Astrocyte (in vitro differentiated cells and primary cell): Measurements from ENCODE around the gene COG4. TPM values are rescaled to one million over a fixed set of nuclear protein-coding genes. Genes with fewer than 3 reads are reported as not detected.

ENCODE experiments used
- DNase-seq: peaks from one replicate; pipeline ENCODE4 v3.0.0-alpha.2; 2010; ENCODE audit warnings: low read depth
- FAIRE-seq: peaks from 2 replicates; lab custom pipeline; 2011; peaks lifted over from hg19 to GRCh38; lab: Jason Lieb, UNC
- H2AFZ ChIP-seq: 2 replicates; pipeline ENCODE4 v1.6.0; 2012; ENCODE audit warnings: low read depth, low read length, inconsistent platforms
- H3K27ac ChIP-seq: 2 replicates; pipeline ENCODE4 v1.5.1; 2011; ENCODE audit warnings: low read depth, low read length, inconsistent platforms
- H3K27me3 ChIP-seq: 2 replicates; pipeline ENCODE4 v1.6.0; 2011; ENCODE audit warnings: low read length, inconsistent platforms; ENCODE audit not compliant: insufficient read depth
- H3K36me3 ChIP-seq: 2 replicates; pipeline ENCODE4 v1.5.1; 2011; ENCODE audit warnings: low read length, inconsistent platforms; ENCODE audit not compliant: insufficient read depth
- H3K4me1 ChIP-seq: 2 replicates; pipeline ENCODE4 v1.5.1; 2011; ENCODE audit warnings: low read length, inconsistent platforms; ENCODE audit not compliant: insufficient read depth
- H3K4me2 ChIP-seq: 2 replicates; pipeline ENCODE4 v1.6.0; 2012; ENCODE audit warnings: low read length, inconsistent platforms
- H3K4me3 ChIP-seq: 2 replicates; pipeline ENCODE4 v1.5.1; 2011; ENCODE audit warnings: low read depth, mild to moderate bottlenecking, low read length, inconsistent platforms; ENCODE audit not compliant: insufficient read depth
- H3K79me2 ChIP-seq: 2 replicates; pipeline ENCODE4 v1.6.0; 2012; ENCODE audit warnings: mild to moderate bottlenecking, low read length, inconsistent platforms; ENCODE audit not compliant: insufficient read depth
- H3K9ac ChIP-seq: 2 replicates; pipeline ENCODE4 v1.6.0; 2012; ENCODE audit warnings: mild to moderate bottlenecking, low read length, inconsistent platforms
- H3K9me3 ChIP-seq: 2 replicates; pipeline ENCODE4 v1.5.1; 2012; ENCODE audit warnings: low read depth, mild to moderate bottlenecking, low read length, inconsistent platforms; ENCODE audit not compliant: insufficient read depth
- H4K20me1 ChIP-seq: 2 replicates; pipeline ENCODE4 v1.6.0; 2012; ENCODE audit warnings: low read length, inconsistent platforms; ENCODE audit not compliant: insufficient read depth
- H3K27ac Mint-ChIP-seq: one replicate; pipeline ENCODE4 v1.8.0; 2021; ENCODE audit warnings: mild to moderate bottlenecking, mixed read lengths; ENCODE audit not compliant: unreplicated experiment
- H3K27me3 Mint-ChIP-seq: one replicate; pipeline ENCODE4 v1.8.0; 2021; ENCODE audit warnings: low read depth, mixed read lengths; ENCODE audit not compliant: unreplicated experiment
- H3K36me3 Mint-ChIP-seq: one replicate; pipeline ENCODE4 v1.8.0; 2021; ENCODE audit warnings: low read depth, mixed read lengths; ENCODE audit not compliant: unreplicated experiment
- H3K4me1 Mint-ChIP-seq: one replicate; pipeline ENCODE4 v1.8.0; 2021; ENCODE audit warnings: low read depth, mixed read lengths; ENCODE audit not compliant: unreplicated experiment
- H3K4me3 Mint-ChIP-seq: one replicate; pipeline ENCODE4 v1.8.0; 2021; ENCODE audit warnings: mild to moderate bottlenecking, moderate library complexity, mixed read lengths; ENCODE audit not compliant: unreplicated experiment
- H3K9me3 Mint-ChIP-seq: one replicate; pipeline ENCODE4 v1.8.0; 2021; ENCODE audit warnings: mild to moderate bottlenecking, mixed read lengths; ENCODE audit not compliant: unreplicated experiment
- EZH2 ChIP-seq: IDR thresholded peaks from 2 replicates; pipeline ENCODE4 v1.6.1; 2012; ENCODE audit warnings: mild to moderate bottlenecking, low read length, inconsistent platforms; ENCODE audit not compliant: insufficient read depth
- total RNA-seq: library from RNA; stranded (reverse); gene quantifications from 2 replicates; pipeline ENCODE4 v1.2.1, GENCODE V29; 2021
- TF ChIP-seq, protein P1 (sequence below): IDR thresholded peaks from 2 replicates; pipeline ENCODE4 v1.5.1; 2011; ENCODE audit warnings: low read depth, mild to moderate bottlenecking, inconsistent platforms, low read length, moderate library complexity; ENCODE audit not compliant: insufficient read depth

Gene COG4
- total RNA-seq, 1 donor from 2014 or later = 42.6 TPM

DNA sequence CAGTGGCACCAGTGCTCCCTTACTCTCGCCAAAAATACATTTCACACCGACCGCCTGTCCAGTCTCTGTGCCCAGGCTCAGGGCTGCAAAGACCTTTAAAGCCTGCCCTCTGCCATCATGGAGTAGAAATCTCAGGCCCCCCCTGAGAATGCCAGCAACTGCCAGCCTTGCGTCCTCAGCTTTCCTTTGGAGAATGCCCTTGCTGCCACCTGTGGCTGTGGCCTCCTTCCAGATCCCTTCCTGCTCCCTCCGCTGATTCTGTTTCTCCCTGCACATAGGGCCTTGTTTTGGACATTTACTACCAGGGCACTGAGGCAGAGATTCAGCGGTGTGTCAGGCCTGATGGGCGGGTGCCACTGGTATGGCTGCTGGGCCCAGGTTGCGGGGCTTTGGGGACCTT, 55.7 kb downstream of the COG4 start:
- H3K79me2 ChIP-seq = no peaks in the 10 kb centered on the region
- H3K4me1 ChIP-seq = no peaks in the 10 kb centered on the region
- Mint-ChIP-seq H3K4me3 (no peak overlapping the region), H3K27ac (no peak overlapping the region), H3K4me1 (no peaks in the 10 kb centered on the region), H3K27me3 (peaks cover 2% of the 10 kb centered on the region), H3K36me3 (peaks cover 11% of the 10 kb centered on the region), H3K9me3 (no peaks in the 10 kb centered on the region)
- DNase-seq = no peak
- no peak overlapping the region for H3K27ac ChIP-seq
- no peak overlapping the region for H3K4me2 ChIP-seq
- H2AFZ ChIP-seq = no peak overlapping the region
- H3K27me3 ChIP-seq = no peaks in the 10 kb centered on the region
- H3K9ac ChIP-seq = no peak overlapping the region
- TF ChIP-seq, protein P1, sequence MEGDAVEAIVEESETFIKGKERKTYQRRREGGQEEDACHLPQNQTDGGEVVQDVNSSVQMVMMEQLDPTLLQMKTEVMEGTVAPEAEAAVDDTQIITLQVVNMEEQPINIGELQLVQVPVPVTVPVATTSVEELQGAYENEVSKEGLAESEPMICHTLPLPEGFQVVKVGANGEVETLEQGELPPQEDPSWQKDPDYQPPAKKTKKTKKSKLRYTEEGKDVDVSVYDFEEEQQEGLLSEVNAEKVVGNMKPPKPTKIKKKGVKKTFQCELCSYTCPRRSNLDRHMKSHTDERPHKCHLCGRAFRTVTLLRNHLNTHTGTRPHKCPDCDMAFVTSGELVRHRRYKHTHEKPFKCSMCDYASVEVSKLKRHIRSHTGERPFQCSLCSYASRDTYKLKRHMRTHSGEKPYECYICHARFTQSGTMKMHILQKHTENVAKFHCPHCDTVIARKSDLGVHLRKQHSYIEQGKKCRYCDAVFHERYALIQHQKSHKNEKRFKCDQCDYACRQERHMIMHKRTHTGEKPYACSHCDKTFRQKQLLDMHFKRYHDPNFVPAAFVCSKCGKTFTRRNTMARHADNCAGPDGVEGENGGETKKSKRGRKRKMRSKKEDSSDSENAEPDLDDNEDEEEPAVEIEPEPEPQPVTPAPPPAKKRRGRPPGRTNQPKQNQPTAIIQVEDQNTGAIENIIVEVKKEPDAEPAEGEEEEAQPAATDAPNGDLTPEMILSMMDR = no peak
- no peak for TF ChIP-seq EZH2
- no peaks in the 10 kb centered on the region for H3K9me3 ChIP-seq
- no peaks in the 10 kb centered on the region for H4K20me1 ChIP-seq
- H3K36me3 ChIP-seq = no peaks in the 10 kb centered on the region
- FAIRE-seq = no peak
- H3K4me3 ChIP-seq = no peak overlapping the region

DNA sequence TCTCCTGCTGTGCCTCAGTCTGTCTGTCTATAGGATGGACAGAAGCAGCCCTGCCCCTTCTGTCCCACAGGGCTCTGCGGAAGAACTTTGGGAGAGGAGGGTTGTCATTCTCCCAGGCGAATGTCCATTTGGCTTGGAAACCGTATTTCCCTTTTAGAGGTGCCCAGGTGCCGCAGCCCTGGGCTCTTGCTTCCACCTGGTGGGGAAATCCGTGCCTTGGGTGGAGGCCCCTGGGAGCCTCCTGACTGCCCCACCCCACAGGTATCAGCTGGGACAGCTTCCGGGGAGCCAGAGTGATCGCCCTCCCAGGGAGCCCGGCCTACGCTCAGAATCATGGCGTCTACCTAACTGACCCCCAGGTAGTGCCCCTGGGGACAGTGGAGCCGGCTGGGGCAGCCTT, 56.2 kb downstream of the COG4 start:
- Histone ChIP-seq H4K20me1 (no peaks in the 10 kb centered on the region), H3K4me1 (no peaks in the 10 kb centered on the region), H2AFZ (no peak overlapping the region), H3K4me2 (no peak overlapping the region), H3K4me3 (no peak overlapping the region), H3K27me3 (no peaks in the 10 kb centered on the region), H3K9me3 (no peaks in the 10 kb centered on the region), H3K36me3 (no peaks in the 10 kb centered on the region), H3K9ac (no peak overlapping the region), H3K79me2 (no peaks in the 10 kb centered on the region), H3K27ac (no peak overlapping the region)
- no peak for DNase-seq
- Mint-ChIP-seq H3K27me3 (peaks cover 2% of the 10 kb centered on the region), H3K27ac (no peak overlapping the region), H3K36me3 (peaks cover 11% of the 10 kb centered on the region), H3K4me3 (no peak overlapping the region), H3K4me1 (no peaks in the 10 kb centered on the region), H3K9me3 (no peaks in the 10 kb centered on the region)
- TF ChIP-seq, protein P1 = no peak
- TF ChIP-seq EZH2 = no peak
- no peak for FAIRE-seq

DNA sequence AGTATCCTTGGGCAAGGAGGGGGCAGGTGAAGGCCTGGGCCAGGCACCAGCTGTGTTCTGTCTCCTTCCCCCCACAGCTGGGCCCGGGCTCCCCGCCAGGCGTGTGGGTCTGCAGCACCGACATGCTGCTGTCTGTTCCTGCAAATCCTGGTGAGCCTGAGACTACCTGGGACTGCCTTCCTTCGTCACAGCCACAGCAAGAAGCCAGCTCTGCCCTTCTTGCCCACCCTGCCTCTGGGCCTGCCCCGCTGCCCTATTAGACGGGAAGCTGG, 56.6 kb downstream of the COG4 start:
- H4K20me1 ChIP-seq = no peaks in the 10 kb centered on the region
- H3K4me1 ChIP-seq = no peaks in the 10 kb centered on the region
- no peak for TF ChIP-seq EZH2
- TF ChIP-seq, protein P1 = no peak
- H3K27ac ChIP-seq = no peak overlapping the region
- H3K4me2 ChIP-seq = no peak overlapping the region
- no peak overlapping the region for H2AFZ ChIP-seq
- Mint-ChIP-seq H3K36me3 (peaks cover 11% of the 10 kb centered on the region), H3K27ac (no peak overlapping the region), H3K4me3 (no peak overlapping the region), H3K9me3 (no peaks in the 10 kb centered on the region), H3K4me1 (no peaks in the 10 kb centered on the region), H3K27me3 (peaks cover 2% of the 10 kb centered on the region)
- H3K4me3 ChIP-seq = no peak overlapping the region
- H3K79me2 ChIP-seq = no peaks in the 10 kb centered on the region
- FAIRE-seq = no peak
- no peak for DNase-seq
- H3K36me3 ChIP-seq = no peaks in the 10 kb centered on the region
- no peaks in the 10 kb centered on the region for H3K27me3 ChIP-seq
- H3K9me3 ChIP-seq = no peaks in the 10 kb centered on the region
- H3K9ac ChIP-seq = no peak overlapping the region
